Stimulated activated memory B cell treated with anti-CD40 and anti-IgM and Interleukin-4, amounts not matched to agents 10 μg/mL and 1 μg/mL and 100 μg/mL, for 72 hours (primary cell): ENCODE results near the gene TBC1D3G.
"Not testable (repeated sequence)": the region's sequence is repeated elsewhere in the genome, so short reads cannot be mapped to it uniquely, and the experiment has no call there.

Source experiments
- ATAC-seq: fragments of 150-1000 bp; cut with Tn5 transposase; 2 replicates; pipeline ENCODE4 v1.10.0; 2021
- H3K27ac Mint-ChIP-seq: one replicate; pipeline ENCODE4 v1.8.0; 2022; ENCODE audit warnings: mild to moderate bottlenecking, mixed read lengths
- H3K27me3 Mint-ChIP-seq: one replicate; pipeline ENCODE4 v1.8.0; 2022; ENCODE audit warnings: mixed read lengths
- H3K36me3 Mint-ChIP-seq: one replicate; pipeline ENCODE4 v1.8.0; 2022; ENCODE audit warnings: mixed read lengths
- H3K4me1 Mint-ChIP-seq: one replicate; pipeline ENCODE4 v1.8.0; 2022; ENCODE audit warnings: mixed read lengths
- H3K4me3 Mint-ChIP-seq: one replicate; pipeline ENCODE4 v1.8.0; 2022; ENCODE audit warnings: mild to moderate bottlenecking, moderate library complexity, mixed read lengths
- H3K9me3 Mint-ChIP-seq: one replicate; pipeline ENCODE4 v1.8.0; 2022; ENCODE audit warnings: mixed read lengths

The TBC1D3G gene

GRCh38 chr17:36323584-36323983 lies at the start of gene TBC1D3G:
Gene TBC1D3G (plus strand): TSS chr17:36323884. CDS start chr17:36325412, 1,528 bp downstream.
- not testable (repeated sequence) for H3K9me3 Mint-ChIP-seq, H3K4me3 Mint-ChIP-seq, H3K36me3 Mint-ChIP-seq, H3K4me1 Mint-ChIP-seq, H3K27ac Mint-ChIP-seq, ATAC-seq, H3K27me3 Mint-ChIP-seq

GRCh38 chr17:36283256-36283655 lies 40.4 kb upstream of the TBC1D3G start:
- not testable (repeated sequence) for H3K9me3 Mint-ChIP-seq, ATAC-seq, H3K4me3 Mint-ChIP-seq, H3K36me3 Mint-ChIP-seq, H3K27ac Mint-ChIP-seq, H3K27me3 Mint-ChIP-seq, H3K4me1 Mint-ChIP-seq

- H3K36me3 Mint-ChIP-seq = not testable (repeated sequence)
These were observed 39.5 kb upstream of the TBC1D3G start for GRCh38 chr17:36284219-36284618.

GRCh38 chr17:36289965-36290612 lies 33.6 kb upstream of the TBC1D3G start:
- H3K4me3 Mint-ChIP-seq, H3K9me3 Mint-ChIP-seq, ATAC-seq, H3K27ac Mint-ChIP-seq, H3K36me3 Mint-ChIP-seq, H3K4me1 Mint-ChIP-seq, H3K27me3 Mint-ChIP-seq: not testable (repeated sequence)

More at GRCh38 chr17:36284219-36284618, 39.5 kb upstream of the TBC1D3G start:
- not testable (repeated sequence) for H3K4me3 Mint-ChIP-seq, H3K27ac Mint-ChIP-seq, ATAC-seq, H3K27me3 Mint-ChIP-seq, H3K4me1 Mint-ChIP-seq, H3K9me3 Mint-ChIP-seq

DNA sequence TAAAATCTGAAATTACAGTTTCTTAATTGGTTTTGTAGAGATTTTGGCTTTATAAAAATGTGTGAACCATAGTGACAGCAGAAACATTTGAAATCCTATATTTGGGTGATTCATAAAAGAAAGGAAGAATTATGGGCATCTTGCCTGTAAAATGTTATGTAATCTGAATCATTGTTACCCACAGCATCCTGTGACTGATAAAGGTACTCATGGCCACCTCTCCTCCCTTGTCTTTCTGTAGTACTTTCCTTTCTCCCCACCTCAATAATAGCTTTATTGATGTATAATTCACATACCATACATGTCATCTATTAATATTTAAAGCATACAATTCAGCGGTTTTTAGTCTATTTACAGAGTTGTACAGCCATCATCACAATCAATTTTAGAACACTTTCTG lies 28.5 kb upstream of the TBC1D3G start:
- not testable (repeated sequence) for H3K27ac Mint-ChIP-seq, H3K9me3 Mint-ChIP-seq, H3K4me1 Mint-ChIP-seq, H3K27me3 Mint-ChIP-seq, ATAC-seq, H3K36me3 Mint-ChIP-seq, H3K4me3 Mint-ChIP-seq

- not testable (repeated sequence) for H3K36me3 Mint-ChIP-seq, H3K9me3 Mint-ChIP-seq, H3K4me1 Mint-ChIP-seq, ATAC-seq, H3K4me3 Mint-ChIP-seq, H3K27me3 Mint-ChIP-seq, H3K27ac Mint-ChIP-seq
These were observed 7.9 kb upstream of the TBC1D3G start for GRCh38 chr17:36315736-36316135.

DNA sequence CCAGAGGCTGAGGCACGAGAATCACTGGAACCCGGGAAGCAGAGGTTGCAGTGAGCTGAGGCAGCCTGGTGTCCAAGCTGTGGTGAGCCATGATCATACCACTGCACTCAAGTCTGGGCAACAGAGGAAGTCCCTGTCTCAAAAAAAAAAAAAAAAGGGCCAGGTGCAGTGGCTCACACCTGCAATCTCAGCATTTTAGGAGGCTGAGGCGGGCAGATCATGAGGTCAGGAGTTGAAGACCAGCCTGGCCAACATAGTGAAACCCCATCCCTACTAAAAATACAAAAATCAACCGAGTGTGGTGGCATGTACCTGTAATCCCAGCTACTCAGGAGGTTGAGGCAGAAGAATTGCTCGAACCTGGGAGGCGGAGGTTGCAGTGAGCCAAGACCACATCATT lies 38.8 kb downstream of the TBC1D3G start:
- H3K4me1 Mint-ChIP-seq, H3K27me3 Mint-ChIP-seq, ATAC-seq, H3K36me3 Mint-ChIP-seq, H3K27ac Mint-ChIP-seq, H3K9me3 Mint-ChIP-seq, H3K4me3 Mint-ChIP-seq: not testable (repeated sequence)

DNA sequence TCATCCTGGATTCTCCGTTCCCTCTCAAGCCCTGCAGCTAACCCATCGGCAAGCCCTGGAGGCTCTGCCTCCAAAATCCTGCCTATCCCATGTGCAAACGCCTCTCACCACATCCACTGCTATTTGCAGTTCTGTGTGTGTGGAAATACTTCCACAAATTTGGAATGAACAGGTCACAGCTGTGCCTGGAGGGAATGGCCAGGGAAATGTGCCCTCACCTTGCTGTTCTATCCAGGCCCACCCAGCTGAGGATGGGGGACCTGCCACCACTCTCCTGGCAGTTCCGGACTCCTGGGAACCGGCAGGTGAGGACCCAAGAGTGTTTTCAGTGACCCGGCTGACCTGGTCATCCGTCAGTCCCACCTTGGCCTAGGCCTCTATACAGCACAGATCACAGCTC lies 52.3 kb downstream of the TBC1D3G start:
- not testable (repeated sequence) for H3K4me3 Mint-ChIP-seq, H3K4me1 Mint-ChIP-seq, H3K27ac Mint-ChIP-seq, ATAC-seq, H3K36me3 Mint-ChIP-seq, H3K27me3 Mint-ChIP-seq, H3K9me3 Mint-ChIP-seq
